SU-DHL-6 (cell line): ENCODE results near the gene HBG2.
"Not testable (repeated sequence)": the region's sequence is repeated elsewhere in the genome, so short reads cannot be mapped to it uniquely, and the experiment has no call there.

Source experiments
- H2AFZ ChIP-seq: fragments of 200-600 bp; sonication (generic); 2 replicates; pipeline ENCODE4 v1.6.1; 2014; ENCODE audit warnings: low read depth, mild to moderate bottlenecking, moderate library complexity, mixed read lengths, antibody characterized with exemption, low read length; ENCODE audit not compliant: severe bottlenecking
- H3F3A ChIP-seq: fragments of 200-600 bp; shearing (Covaris generic); 2 replicates; pipeline ENCODE4 v1.6.0; 2016; ENCODE audit warnings: antibody characterized with exemption, mild to moderate bottlenecking; ENCODE audit not compliant: insufficient read depth
- H3K27ac ChIP-seq: fragments of 200-600 bp; sonication (generic); 2 replicates; pipeline ENCODE4 v1.5.1; 2016; ENCODE audit warnings: low read depth, mild to moderate bottlenecking, low read length, moderate library complexity, mixed read lengths
- H3K27me3 ChIP-seq: fragments of 200-600 bp; sonication (generic), shearing (Covaris generic); 2 replicates; pipeline ENCODE4 v1.6.0; 2014; ENCODE audit warnings: mild to moderate bottlenecking, low read length
- H3K36me3 ChIP-seq: fragments of 200-600 bp; sonication (generic); 2 replicates; pipeline ENCODE4 v1.6.1; 2014; ENCODE audit warnings: mild to moderate bottlenecking, low read length, mixed read lengths
- H3K4me2 ChIP-seq: fragments of 300-600, 200-600 bp; shearing (Covaris generic), sonication (generic); 2 replicates; pipeline ENCODE4 v1.6.0; 2014; ENCODE audit warnings: low read length, low read depth, mild to moderate bottlenecking; ENCODE audit not compliant: poor library complexity, severe bottlenecking
- H3K4me3 ChIP-seq: fragments of 200-600 bp; sonication (generic); 2 replicates; pipeline ENCODE4 v1.5.1; 2014; ENCODE audit warnings: antibody characterized with exemption, low read length, mild to moderate bottlenecking, mixed read lengths; ENCODE audit not compliant: insufficient read depth, poor library complexity, severe bottlenecking
- H3K79me2 ChIP-seq: fragments of 200-600 bp; sonication (generic); 2 replicates; pipeline ENCODE4 v1.6.1; 2014; ENCODE audit warnings: mild to moderate bottlenecking, low read length, moderate library complexity; ENCODE audit not compliant: insufficient read depth
- H3K9ac ChIP-seq: fragments of 200-600 bp; sonication (generic); 2 replicates; pipeline ENCODE4 v1.7.0; 2014; ENCODE audit warnings: mild to moderate bottlenecking, low read length
- H3K9me2 ChIP-seq: fragments of 200-600 bp; sonication (generic); replicated peaks from 2 replicates; pipeline ENCODE4 v1.6.1; 2014; ENCODE audit warnings: low read length; ENCODE audit not compliant: insufficient read depth
- H3K9me3 ChIP-seq: fragments of 200-600 bp; sonication (generic); 2 replicates; pipeline ENCODE4 v1.6.1; 2014; ENCODE audit warnings: low read length, mixed read lengths; ENCODE audit not compliant: insufficient read depth
- H4K20me1 ChIP-seq: fragments of 200-600 bp; sonication (generic); 2 replicates; pipeline ENCODE4 v1.6.1; 2014; ENCODE audit warnings: low read depth, mild to moderate bottlenecking, antibody characterized with exemption, low read length, moderate library complexity, mixed read lengths
- CTCF ChIP-seq: fragments of 200-600 bp; sonication (generic); IDR thresholded peaks from one replicate; pipeline ENCODE4 v1.5.1; 2017; ENCODE audit warnings: antibody characterized with exemption, mild to moderate bottlenecking, low read length, moderate library complexity; ENCODE audit not compliant: insufficient read depth, poor library complexity, severe bottlenecking
- EZH2phosphoT487 ChIP-seq: fragments of 200-600 bp; sonication (generic), shearing (Covaris generic); conservative IDR thresholded peaks from 2 replicates; pipeline ENCODE4 v1.6.1; 2018; ENCODE audit warnings: mild to moderate bottlenecking, antibody characterized with exemption, low read length, moderate library complexity, mixed read lengths

HBG2 gene

GRCh38 chr11:5252192-5252918 is 2.2 kb downstream of the HBG2 start:
- Histone ChIP-seq H3K9me3 (no peaks in the 10 kb centered on the region), H4K20me1 (no peaks in the 10 kb centered on the region), H3K4me3 (no peak overlapping the region), H3F3A (no peaks in the 10 kb centered on the region), H3K36me3 (no peaks in the 10 kb centered on the region), H3K9me2 (no peaks in the 10 kb centered on the region), H3K9ac (no peak overlapping the region), H3K27me3 (no peaks in the 10 kb centered on the region), H2AFZ (no peak overlapping the region), H3K79me2 (no peaks in the 10 kb centered on the region), H3K27ac (no peak overlapping the region), H3K4me2 (no peak overlapping the region)
- TF ChIP-seq CTCF = no peak

GRCh38 chr11:5251746-5252145 is 2.8 kb downstream of the HBG2 start:
- Histone ChIP-seq H3K4me2 (no peak overlapping the region), H3K27ac (no peak overlapping the region), H4K20me1 (no peaks in the 10 kb centered on the region), H3K27me3 (no peaks in the 10 kb centered on the region), H3K36me3 (no peaks in the 10 kb centered on the region), H3K9me2 (no peaks in the 10 kb centered on the region), H2AFZ (no peak overlapping the region), H3K79me2 (no peaks in the 10 kb centered on the region), H3K9me3 (no peaks in the 10 kb centered on the region), H3K4me3 (no peak overlapping the region), H3F3A (no peaks in the 10 kb centered on the region), H3K9ac (no peak overlapping the region)
- TF ChIP-seq CTCF (no peak), EZH2phosphoT487 (no peak)

GRCh38 chr11:5250543-5251204 is 3.9 kb downstream of the HBG2 start:
- no peaks in the 10 kb centered on the region for H3K27me3 ChIP-seq
- H3K9me2 ChIP-seq = no peaks in the 10 kb centered on the region
- H3K9ac ChIP-seq = no peak overlapping the region
- no peaks in the 10 kb centered on the region for H3K36me3 ChIP-seq
- no peak overlapping the region for H3K4me3 ChIP-seq
- no peaks in the 10 kb centered on the region for H3F3A ChIP-seq
- no peaks in the 10 kb centered on the region for H3K9me3 ChIP-seq
- no peak overlapping the region for H3K4me2 ChIP-seq
- no peak overlapping the region for H3K27ac ChIP-seq
- no peak overlapping the region for H2AFZ ChIP-seq
- H3K79me2 ChIP-seq = no peaks in the 10 kb centered on the region
- H4K20me1 ChIP-seq = no peaks in the 10 kb centered on the region
- TF ChIP-seq CTCF (no peak), EZH2phosphoT487 (no peak)

GRCh38 chr11:5249807-5250396 is 4.7 kb downstream of the HBG2 start, which contains the start of gene HBG1:
Gene HBG1, minus strand, starts transcription at chr11:5249857. Its CDS starts 53 bp downstream, at chr11:5249804.
- H3K9me3 ChIP-seq, H3K4me2 ChIP-seq, H3K9ac ChIP-seq, H3K27me3 ChIP-seq, H2AFZ ChIP-seq, H3K4me3 ChIP-seq, H3F3A ChIP-seq, H3K27ac ChIP-seq, H3K36me3 ChIP-seq, H3K79me2 ChIP-seq, H4K20me1 ChIP-seq, H3K9me2 ChIP-seq: not testable (repeated sequence)

- not testable (repeated sequence) for H3K36me3 ChIP-seq, H3K27me3 ChIP-seq, H3K4me2 ChIP-seq, H3K9ac ChIP-seq, H3F3A ChIP-seq, H3K27ac ChIP-seq, H4K20me1 ChIP-seq, H3K79me2 ChIP-seq, H3K9me2 ChIP-seq, H2AFZ ChIP-seq, H3K9me3 ChIP-seq, H3K4me3 ChIP-seq
Observed at GRCh38 chr11:5248498-5248897, 6.1 kb downstream of the HBG2 start.
